ENCODE measurements around the gene NSF. TPM values are rescaled to one million over a fixed set of nuclear protein-coding genes. Genes with fewer than 3 reads are reported as not detected.

The NSF gene
- total RNA-seq, 1 donor from 2014 or later = 36.6 TPM

GRCh38 chr17:46719891-46720290 is 129.4 kb downstream of the NSF start:
- Mint-ChIP-seq H3K4me3 (ENCODE audit: unreplicated experiment) (no peak overlapping the region), H3K9me3 (ENCODE audit: unreplicated experiment) (no peaks in the 10 kb centered on the region), H3K36me3 (ENCODE audit: low read depth, unreplicated experiment) (peaks cover 4% of the 10 kb centered on the region), H3K27me3 (ENCODE audit: unreplicated experiment) (peaks cover 1% of the 10 kb centered on the region), H3K4me1 (ENCODE audit: unreplicated experiment) (peaks cover 40% of the 10 kb centered on the region), H3K27ac (ENCODE audit: unreplicated experiment) (peak overlapping the region; percentile 76)
- DNase-seq (ENCODE audit: low spot score) = no peak
- TF ChIP-seq, protein P1, sequence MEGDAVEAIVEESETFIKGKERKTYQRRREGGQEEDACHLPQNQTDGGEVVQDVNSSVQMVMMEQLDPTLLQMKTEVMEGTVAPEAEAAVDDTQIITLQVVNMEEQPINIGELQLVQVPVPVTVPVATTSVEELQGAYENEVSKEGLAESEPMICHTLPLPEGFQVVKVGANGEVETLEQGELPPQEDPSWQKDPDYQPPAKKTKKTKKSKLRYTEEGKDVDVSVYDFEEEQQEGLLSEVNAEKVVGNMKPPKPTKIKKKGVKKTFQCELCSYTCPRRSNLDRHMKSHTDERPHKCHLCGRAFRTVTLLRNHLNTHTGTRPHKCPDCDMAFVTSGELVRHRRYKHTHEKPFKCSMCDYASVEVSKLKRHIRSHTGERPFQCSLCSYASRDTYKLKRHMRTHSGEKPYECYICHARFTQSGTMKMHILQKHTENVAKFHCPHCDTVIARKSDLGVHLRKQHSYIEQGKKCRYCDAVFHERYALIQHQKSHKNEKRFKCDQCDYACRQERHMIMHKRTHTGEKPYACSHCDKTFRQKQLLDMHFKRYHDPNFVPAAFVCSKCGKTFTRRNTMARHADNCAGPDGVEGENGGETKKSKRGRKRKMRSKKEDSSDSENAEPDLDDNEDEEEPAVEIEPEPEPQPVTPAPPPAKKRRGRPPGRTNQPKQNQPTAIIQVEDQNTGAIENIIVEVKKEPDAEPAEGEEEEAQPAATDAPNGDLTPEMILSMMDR (IDR thresholded peaks at IDR 0.05; ENCODE audit: unreplicated experiment) = no peak

DNA sequence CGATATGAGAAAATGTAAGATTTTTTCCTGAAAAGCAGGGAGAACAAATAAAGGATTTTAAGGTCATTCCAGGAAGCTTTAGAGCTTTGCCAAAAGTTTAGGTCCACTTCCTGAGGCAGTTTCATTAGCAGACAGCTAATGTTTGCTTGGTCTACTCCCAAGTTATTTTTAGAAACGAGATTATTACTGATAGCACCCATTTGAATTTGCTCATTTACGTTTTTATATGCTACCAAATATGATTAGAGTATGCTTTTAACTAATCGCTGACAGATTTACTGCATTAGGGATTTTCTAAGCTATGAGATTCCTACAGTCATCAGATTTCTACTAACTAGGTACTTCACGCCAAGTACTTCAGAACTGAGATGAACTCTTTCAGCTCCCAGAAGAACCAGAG is 129.9 kb downstream of the NSF start:
- peaks cover 44% of the 10 kb centered on the region for H3K4me1 Mint-ChIP-seq (ENCODE audit: unreplicated experiment)
- no peak overlapping the region for H3K4me3 Mint-ChIP-seq (ENCODE audit: unreplicated experiment)
- H3K9me3 Mint-ChIP-seq (ENCODE audit: unreplicated experiment) = no peaks in the 10 kb centered on the region
- peaks cover 1% of the 10 kb centered on the region for H3K27me3 Mint-ChIP-seq (ENCODE audit: unreplicated experiment)
- TF ChIP-seq, protein P1 (IDR thresholded peaks at IDR 0.05; ENCODE audit: unreplicated experiment) = no peak
- no peak for DNase-seq (ENCODE audit: low spot score)
- H3K27ac Mint-ChIP-seq (ENCODE audit: unreplicated experiment) = peak overlapping the region; percentile 76
- H3K36me3 Mint-ChIP-seq (ENCODE audit: low read depth, unreplicated experiment) = peaks cover 4% of the 10 kb centered on the region

DNA sequence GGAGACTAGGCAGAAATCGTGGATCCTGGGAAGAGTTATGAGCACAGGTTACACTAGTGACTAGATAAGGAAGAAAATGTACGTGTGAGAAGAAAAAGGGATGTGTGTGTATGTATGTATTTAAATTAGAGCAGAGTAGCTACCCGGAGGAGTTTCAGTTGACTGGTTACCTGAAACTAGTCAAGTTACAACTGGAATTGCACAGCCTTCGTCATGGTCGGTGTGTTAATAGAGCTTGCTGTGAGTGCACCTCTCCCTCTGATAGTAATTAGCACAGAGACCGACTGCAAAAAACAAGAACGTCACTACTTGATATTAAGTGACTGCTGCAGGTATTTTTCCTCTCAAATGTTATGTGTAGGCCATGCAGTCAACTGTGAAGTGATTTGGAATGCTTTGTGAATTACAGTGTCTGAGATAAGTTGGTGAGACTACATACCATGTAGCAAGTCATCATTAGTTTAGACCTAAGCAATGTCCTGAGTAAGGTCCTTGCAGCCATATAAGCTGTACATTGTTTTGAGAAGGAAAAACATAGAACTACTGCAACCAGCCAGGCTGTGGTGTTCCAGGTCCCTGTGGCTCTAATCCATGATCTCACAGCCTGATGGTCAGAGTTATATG is 132.3 kb downstream of the NSF start:
- H3K4me1 Mint-ChIP-seq (ENCODE audit: unreplicated experiment) = peaks cover 44% of the 10 kb centered on the region
- peaks cover 1% of the 10 kb centered on the region for H3K27me3 Mint-ChIP-seq (ENCODE audit: unreplicated experiment)
- TF ChIP-seq, protein P1 (IDR thresholded peaks at IDR 0.05; ENCODE audit: unreplicated experiment) = no peak
- no peak for DNase-seq (ENCODE audit: low spot score)
- H3K9me3 Mint-ChIP-seq (ENCODE audit: unreplicated experiment) = no peaks in the 10 kb centered on the region
- no peak overlapping the region for H3K4me3 Mint-ChIP-seq (ENCODE audit: unreplicated experiment)
- H3K36me3 Mint-ChIP-seq (ENCODE audit: low read depth, unreplicated experiment) = no peaks in the 10 kb centered on the region
- H3K27ac Mint-ChIP-seq (ENCODE audit: unreplicated experiment) = no peak overlapping the region

- H3K4me3 Mint-ChIP-seq (ENCODE audit: unreplicated experiment) = no peak overlapping the region
- no peak overlapping the region for H3K27ac Mint-ChIP-seq (ENCODE audit: unreplicated experiment)
- DNase-seq (ENCODE audit: low spot score) = no peak
- H3K36me3 Mint-ChIP-seq (ENCODE audit: low read depth, unreplicated experiment) = no peaks in the 10 kb centered on the region
- peaks cover 1% of the 10 kb centered on the region for H3K27me3 Mint-ChIP-seq (ENCODE audit: unreplicated experiment)
- TF ChIP-seq, protein P1 (IDR thresholded peaks at IDR 0.05; ENCODE audit: unreplicated experiment) = no peak
- H3K9me3 Mint-ChIP-seq (ENCODE audit: unreplicated experiment) = no peaks in the 10 kb centered on the region
- peaks cover 25% of the 10 kb centered on the region for H3K4me1 Mint-ChIP-seq (ENCODE audit: unreplicated experiment)
Measured at GRCh38 chr17:46726206-46726605, 135.7 kb downstream of the NSF start.

GRCh38 chr17:46727572-46728348 is 137.3 kb downstream of the NSF start:
- Mint-ChIP-seq H3K27ac (ENCODE audit: unreplicated experiment) (no peak overlapping the region), H3K36me3 (ENCODE audit: low read depth, unreplicated experiment) (no peaks in the 10 kb centered on the region), H3K4me1 (ENCODE audit: unreplicated experiment) (peaks cover 18% of the 10 kb centered on the region), H3K9me3 (ENCODE audit: unreplicated experiment) (no peaks in the 10 kb centered on the region), H3K4me3 (ENCODE audit: unreplicated experiment) (no peak overlapping the region), H3K27me3 (ENCODE audit: unreplicated experiment) (no peaks in the 10 kb centered on the region)
- TF ChIP-seq, protein P1 (IDR thresholded peaks at IDR 0.05; ENCODE audit: unreplicated experiment) = no peak
- DNase-seq (ENCODE audit: low spot score) = no peak
